HG03280 (cell line): ENCODE results near the gene APOE.
"Not testable (repeated sequence)": the region's sequence is repeated elsewhere in the genome, so short reads cannot be mapped to it uniquely, and the experiment has no call there.

Experiments
- ATAC-seq: cut with Tn5 transposase; IDR thresholded peaks from one replicate; pipeline ENCODE4 v1.9.1; 2021; ENCODE audit warnings: mild to moderate bottlenecking, moderate library complexity; ENCODE audit not compliant: unreplicated experiment

Gene APOE

DNA sequence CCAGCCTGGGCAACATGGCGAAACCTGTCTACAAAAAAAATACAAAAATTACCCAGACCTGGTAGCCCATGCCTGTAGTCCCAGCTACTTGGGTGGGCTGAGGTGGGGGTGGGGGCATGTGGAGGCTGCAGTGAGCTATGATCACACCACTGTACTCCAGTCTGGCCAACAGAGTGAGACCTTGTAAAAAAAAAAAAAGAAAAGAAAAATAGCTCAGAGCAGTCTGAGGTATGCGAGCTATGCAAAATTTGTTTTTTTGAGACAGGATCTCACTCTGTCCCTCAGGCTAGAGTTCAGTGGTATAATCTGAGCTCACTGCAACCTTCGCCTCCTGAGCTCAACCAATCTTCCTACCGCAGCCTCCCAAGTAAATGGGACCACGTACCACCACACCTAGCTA lies 21.7 kb upstream of the APOE start:
- ATAC-seq = no peak

DNA sequence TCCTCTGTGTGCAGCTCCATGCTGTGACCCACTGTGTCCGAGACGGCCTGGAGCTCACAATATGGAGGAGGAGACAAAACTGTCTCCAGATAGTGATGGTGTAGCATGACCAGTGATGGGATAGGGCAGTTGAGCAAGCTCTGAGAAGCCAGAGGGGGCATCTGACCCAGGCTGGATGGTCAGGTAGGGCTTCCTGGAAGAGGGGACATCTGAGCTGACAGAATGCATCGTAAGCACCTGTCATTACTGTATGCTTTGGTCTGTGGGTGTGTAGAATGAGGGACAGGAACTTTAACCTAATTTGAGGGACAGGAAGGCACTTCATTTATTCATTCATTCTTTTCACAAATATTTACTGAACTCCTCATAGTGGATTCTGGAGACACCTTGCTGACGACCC lies 21.0 kb upstream of the APOE start:
- no peak for ATAC-seq

DNA sequence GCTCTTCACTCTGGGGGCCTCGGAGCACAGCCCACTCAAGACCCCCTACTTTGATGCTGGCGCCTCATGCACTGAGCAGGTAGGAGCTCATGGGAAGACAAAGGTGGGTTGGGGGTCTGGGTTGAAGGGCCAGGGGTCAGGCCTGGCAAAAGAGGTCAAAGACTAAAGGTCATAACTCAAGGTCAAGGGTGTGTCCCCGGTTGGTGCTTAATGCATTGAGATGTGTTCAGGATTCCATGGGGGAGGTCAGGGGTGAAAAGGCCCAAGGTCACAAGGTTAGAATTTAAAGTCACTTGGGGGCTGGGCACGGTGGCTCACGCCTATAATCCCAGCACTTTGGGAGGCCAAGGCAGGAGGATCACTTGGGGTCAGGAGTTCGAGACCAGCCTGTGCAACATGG lies 19.5 kb upstream of the APOE start:
- ATAC-seq = no peak

DNA sequence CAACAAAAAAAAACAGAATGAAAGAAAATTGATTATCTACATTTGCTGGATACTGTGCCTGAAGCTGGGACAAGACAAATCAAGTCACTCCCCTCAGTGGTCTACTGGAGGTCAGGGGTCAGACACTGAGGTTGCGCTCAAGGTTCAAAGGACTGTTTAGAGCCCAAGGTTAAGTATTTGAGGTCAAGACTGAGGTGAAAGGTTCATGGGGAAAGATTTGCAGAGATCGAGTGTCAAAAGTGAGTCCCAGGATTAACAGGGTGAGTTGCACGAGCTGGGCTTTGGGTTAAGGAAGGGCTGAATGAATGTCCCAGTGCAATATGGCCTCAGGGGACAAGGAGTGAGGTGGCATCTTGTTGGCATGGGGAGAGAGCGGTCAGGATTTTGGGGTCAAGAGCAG lies 17.9 kb upstream of the APOE start:
- ATAC-seq = no peak

DNA sequence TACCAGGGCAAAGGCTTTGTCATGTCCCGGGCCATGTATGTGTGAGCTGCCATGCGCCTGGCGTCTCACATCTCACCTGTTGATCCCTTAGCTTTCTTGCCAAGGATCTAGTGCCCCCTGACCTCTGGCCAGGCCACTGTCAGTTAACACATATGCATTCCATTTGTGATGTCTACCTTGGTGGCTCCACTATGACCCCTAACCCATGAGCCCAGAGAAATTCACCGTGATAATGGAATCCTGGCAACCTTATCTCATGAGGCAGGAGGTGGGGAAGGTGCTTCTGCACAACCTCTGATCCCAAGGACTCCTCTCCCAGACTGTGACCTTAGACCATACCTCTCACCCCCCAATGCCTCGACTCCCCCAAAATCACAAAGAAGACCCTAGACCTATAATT lies 17.3 kb upstream of the APOE start:
- not testable (repeated sequence) for ATAC-seq

DNA sequence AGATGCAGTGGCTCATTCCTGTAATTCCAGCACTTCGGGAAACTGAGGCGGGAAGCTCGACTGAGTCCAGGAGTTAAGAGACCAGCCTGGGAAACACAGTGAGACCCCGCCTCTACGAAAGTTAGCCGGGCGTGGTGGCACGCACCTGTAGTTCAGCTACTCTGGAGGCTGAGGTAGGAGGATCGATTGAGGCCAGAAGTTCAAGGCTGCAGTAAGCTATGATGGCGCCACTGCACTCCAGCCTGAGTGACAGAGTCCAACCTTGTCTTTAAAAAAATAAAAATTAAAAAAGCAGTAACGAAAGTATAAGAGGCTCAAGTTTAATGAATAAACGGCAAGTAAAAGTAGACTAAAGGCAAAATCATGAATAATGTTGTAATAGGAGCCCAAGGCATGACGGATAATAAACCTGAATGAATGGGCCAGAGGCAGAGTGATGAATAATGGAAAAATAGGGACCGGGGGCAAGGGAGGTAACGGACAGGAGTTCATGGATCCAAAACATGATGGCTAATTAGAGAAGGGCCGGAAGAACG lies 15.7 kb upstream of the APOE start:
- no peak for ATAC-seq

DNA sequence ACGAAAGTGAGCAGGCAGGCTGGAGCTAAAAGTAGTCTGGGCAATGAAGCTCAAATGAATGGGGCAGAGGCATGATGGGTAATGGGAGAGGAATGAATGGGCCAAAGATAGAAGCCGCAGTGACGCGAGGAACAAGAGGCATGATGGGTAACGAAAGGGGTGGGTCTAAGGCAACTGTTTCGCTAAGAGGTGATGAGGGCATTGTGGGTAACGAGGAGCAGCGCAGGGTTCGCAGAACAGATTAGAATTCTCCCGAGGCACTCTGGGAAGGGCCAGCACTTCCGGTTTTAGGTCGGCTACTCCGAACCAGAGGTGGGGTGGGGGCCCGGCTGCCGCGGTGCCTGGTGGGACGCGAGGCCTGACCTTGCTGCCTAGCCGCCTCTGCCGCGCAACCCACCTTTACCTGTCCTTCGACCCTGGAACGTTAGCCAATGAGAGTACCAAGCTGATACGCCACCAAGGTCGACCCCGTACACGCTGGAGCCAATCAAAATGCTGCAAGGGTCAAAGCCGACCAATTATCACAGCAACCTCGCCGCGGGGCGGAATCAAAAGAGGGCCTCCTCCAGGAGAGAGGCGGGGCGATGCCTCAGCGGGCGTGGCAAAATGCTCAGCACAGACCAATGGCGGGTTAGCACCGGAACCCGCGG lies 15.1 kb upstream of the APOE start:
- ATAC-seq = peak; percentile 80

DNA sequence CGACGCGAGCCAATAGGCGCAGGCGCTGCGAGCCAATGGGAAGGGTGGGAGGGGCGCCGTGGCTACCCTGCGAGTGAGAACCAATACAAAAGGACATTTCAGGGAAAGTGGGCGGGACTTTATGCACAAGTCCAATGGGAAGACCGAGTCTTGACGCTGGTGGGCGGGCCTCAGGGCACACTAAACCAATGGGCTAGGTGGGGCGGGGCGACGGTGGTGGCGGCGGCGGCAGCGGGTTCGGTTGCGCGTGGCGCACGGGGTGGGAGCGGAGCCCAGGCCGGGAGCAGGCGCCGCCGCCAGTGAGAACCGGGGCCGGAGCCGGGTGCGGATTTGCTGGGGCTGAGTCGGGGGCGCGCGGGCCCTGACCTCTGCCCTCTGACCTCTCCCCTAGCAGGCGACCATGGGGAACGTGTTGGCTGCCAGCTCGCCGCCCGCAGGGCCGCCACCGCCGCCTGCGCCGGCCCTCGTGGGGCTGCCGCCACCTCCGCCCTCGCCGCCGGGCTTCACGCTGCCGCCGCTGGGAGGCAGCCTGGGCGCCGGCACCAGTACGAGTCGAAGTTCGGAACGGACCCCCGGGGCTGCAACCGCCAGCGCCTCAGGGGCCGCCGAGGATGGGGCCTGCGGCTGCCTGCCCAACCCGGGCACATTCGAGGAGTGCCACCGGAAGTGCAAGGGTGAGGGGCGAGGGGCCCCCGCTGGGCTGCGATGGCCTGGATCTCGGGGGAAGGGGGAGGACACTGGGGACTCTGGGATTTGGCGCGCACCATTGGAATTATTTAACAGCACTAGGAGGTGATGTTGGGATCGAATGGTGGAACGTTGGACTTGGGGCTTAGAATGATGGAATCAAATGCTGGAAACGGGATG lies 14.3 kb upstream of the APOE start, which contains the start of gene TOMM40:
TOMM40 (plus strand) TSS at position 239 of the 867 bp plus-strand sequence; CDS start at position 401, 162 bp downstream.
- peak; percentile 64 for ATAC-seq

DNA sequence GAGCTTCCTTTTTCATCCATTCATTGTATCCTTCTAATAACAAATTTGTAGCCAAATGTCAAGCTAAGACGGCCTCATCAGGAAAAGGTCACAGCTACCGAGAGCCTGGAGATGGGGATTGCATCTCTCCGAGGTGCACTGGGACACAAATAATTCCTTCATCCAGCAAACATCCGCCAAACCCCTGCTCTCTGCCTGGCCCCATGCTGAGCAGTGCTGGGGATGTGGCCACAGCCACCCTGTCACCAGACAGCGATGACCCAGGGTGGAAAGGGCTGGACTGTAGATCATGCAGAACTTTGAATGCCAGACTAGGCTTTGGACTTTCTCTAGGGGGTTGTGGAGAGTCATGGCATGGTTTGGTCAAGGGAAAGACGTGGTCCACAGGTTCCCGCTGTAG lies 12.7 kb upstream of the APOE start:
- no peak for ATAC-seq

DNA sequence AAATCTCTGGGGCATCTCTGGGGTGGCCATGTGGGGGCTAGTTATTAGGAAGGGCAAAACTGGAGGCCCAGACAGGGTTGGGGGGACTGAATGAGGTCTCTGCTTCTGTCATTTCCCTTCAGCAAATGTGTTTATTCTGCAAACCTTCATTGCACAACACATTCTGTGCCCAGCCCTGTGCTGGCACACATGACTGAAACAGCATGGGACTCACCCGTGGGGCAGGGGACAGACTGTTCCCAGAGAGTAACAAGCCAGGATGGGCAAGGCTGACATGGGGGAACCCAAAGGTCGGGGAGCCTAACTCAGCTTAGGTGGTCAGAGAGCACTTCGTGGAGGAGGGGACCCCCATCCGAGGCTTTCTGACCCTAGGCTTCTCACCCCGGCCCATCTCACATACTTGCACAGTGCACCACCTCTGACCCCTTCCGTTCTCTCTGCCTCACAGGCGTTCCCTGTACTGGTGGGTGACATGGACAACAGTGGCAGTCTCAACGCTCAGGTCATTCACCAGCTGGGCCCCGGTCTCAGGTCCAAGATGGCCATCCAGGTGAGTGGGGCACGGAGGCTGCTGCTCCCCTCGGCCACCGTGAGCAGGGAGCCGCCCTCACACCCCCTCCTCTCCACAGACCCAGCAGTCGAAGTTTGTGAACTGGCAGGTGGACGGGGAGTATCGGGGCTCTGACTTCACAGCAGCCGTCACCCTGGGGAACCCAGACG lies 12.1 kb upstream of the APOE start:
- no peak for ATAC-seq

DNA sequence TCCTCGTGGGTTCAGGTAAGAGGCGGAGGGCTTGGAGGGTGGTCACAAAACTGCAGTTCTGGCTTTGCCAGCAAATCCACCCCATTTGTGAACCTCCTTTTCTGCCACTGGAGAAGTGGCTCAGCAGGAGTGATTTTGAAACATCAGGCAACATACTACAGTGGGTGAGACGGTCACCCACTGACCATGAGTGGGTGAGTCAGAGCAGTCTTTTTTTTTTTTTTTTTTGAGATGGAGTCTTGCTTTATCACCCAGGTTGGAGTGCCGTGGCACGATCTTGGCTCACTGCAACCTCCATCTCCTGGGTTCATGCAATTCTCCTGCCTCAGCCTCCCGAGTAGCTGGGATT lies 11.6 kb upstream of the APOE start:
- no peak for ATAC-seq

DNA sequence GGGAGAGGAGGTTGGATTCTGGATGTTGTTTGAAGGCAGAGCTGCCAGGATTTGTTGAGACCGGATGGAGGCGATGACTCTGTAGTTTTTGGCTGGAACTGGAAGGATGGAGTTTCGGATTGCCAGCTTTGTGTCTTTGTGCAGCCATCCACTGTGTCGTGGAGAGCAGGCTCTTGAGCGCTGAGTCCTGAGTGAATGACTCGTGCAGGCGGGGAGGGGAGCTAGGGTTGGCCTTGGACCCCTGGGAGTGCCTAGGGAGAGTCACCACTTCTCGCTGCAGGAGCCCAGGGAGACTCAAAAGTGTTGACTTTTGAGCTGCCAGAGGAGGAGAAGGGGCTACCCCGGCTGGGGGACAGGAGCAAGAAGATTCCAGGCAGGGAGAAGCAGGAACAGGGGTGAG lies 10.7 kb upstream of the APOE start:
- no peak for ATAC-seq

DNA sequence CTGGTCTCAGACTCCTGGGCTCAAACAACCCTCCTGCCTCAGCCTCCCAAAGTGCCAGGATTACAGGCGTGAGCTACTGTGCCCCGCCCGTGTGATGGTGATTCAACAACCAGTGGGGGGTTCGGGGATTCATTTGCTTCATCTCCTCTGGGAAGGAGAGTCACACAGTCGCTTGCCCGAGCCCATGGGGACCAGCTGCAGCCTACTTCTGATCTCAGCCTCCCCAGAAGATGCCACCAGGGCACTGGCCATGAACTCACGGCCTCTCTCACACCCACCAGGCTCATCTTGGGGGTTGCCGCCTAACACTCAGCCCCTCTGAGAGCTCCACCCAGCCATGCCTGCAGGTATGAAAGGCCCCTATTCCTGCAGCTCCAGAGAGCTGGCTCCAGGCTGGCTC lies 7.8 kb upstream of the APOE start:
- no peak for ATAC-seq

DNA sequence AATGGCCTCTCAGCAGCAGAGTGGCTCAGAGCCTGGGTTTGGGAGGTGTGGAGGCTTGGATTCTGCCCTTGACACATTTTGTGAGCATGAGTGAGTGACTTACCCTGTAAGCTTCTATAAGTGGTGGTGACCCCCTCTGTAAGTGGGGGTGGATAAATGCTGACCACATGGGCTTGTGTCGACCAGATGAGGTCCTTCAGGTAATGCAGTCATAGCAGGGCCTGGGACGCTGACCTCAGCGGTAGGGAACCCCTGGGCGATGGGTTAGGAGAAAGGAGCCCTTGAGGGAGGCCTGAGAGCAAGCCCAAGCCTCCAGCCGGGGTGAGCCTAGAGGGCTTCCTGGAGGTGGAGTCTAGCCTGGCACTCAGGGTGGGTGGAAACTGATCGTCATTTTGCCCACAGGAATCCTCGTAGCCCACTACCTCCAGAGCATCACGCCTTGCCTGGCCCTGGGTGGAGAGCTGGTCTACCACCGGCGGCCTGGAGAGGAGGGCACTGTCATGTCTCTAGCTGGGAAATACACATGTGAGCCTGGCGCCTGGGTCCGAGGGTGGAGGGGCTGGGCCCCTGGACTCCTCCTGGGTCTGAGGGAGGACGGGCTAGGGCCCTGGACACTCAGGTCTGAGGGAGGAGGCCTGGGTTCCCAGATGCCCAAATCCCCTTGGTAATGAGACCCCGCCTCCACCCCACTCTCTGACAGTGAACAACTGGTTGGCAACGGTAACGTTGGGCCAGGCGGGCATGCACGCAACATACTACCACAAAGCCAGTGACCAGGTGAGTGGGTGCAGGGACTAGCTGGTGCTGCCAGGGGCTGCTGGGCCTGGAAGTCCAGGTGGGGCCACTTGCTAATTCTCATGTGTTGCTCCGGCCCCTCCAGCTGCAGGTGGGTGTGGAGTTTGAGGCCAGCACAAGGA lies 5.0 kb upstream of the APOE start:
- ATAC-seq = no peak

DNA sequence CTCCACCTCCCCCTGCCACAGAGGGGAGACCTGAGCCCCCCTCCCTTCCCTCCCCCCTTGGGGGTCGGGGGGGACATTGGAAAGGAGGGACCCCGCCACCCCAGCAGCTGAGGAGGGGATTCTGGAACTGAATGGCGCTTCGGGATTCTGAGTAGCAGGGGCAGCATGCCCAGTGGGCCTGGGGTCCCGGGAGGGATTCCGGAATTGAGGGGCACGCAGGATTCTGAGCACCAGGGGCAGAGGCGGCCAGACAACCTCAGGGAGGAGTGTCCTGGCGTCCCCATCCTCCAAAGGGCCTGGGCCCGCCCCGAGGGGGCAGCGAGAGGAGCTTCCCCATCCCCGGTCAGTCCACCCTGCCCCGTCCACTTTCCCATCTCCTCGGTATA lies 2.4 kb upstream of the APOE start:
- ATAC-seq = no peak

DNA sequence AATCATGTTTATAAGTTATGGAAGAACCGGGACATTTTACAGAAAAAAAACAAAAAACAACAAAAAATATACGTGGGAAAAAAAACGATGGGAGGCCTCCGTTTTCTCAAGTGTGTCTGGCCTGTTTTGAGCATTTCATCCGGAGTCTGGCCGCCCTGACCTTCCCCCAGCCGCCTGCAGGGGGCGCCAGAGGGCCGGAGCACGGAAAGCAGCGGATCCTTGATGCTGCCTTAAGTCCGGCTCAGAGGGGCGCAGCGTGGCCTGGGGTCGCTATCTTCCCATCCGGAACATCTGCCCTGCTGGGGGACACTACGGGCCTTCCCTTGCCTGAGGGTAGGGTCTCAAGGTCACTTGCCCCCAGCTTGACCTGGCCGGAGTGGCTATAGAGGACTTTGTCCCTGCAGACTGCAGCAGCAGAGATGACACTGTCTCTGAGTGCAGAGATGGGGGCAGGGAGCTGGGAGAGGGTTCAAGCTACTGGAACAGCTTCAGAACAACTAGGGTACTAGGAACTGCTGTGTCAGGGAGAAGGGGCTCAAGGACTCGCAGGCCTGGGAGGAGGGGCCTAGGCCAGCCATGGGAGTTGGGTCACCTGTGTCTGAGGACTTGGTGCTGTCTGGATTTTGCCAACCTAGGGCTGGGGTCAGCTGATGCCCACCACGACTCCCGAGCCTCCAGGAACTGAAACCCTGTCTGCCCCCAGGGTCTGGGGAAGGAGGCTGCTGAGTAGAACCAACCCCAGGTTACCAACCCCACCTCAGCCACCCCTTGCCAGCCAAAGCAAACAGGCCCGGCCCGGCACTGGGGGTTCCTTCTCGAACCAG lies 1.8 kb upstream of the APOE start:
- no peak for ATAC-seq

DNA sequence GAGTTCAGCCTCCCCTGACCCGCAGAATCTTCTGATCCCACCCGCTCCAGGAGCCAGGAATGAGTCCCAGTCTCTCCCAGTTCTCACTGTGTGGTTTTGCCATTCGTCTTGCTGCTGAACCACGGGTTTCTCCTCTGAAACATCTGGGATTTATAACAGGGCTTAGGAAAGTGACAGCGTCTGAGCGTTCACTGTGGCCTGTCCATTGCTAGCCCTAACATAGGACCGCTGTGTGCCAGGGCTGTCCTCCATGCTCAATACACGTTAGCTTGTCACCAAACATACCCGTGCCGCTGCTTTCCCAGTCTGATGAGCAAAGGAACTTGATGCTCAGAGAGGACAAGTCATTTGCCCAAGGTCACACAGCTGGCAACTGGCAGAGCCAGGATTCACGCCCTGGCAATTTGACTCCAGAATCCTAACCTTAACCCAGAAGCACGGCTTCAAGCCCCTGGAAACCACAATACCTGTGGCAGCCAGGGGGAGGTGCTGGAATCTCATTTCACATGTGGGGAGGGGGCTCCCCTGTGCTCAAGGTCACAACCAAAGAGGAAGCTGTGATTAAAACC lies 1.1 kb upstream of the APOE start:
- no peak for ATAC-seq

DNA sequence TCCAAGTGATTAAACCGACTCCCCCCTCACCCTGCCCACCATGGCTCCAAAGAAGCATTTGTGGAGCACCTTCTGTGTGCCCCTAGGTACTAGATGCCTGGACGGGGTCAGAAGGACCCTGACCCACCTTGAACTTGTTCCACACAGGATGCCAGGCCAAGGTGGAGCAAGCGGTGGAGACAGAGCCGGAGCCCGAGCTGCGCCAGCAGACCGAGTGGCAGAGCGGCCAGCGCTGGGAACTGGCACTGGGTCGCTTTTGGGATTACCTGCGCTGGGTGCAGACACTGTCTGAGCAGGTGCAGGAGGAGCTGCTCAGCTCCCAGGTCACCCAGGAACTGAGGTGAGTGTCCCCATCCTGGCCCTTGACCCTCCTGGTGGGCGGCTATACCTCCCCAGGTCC lies 2.0 kb downstream of the APOE start:
- no peak for ATAC-seq

DNA sequence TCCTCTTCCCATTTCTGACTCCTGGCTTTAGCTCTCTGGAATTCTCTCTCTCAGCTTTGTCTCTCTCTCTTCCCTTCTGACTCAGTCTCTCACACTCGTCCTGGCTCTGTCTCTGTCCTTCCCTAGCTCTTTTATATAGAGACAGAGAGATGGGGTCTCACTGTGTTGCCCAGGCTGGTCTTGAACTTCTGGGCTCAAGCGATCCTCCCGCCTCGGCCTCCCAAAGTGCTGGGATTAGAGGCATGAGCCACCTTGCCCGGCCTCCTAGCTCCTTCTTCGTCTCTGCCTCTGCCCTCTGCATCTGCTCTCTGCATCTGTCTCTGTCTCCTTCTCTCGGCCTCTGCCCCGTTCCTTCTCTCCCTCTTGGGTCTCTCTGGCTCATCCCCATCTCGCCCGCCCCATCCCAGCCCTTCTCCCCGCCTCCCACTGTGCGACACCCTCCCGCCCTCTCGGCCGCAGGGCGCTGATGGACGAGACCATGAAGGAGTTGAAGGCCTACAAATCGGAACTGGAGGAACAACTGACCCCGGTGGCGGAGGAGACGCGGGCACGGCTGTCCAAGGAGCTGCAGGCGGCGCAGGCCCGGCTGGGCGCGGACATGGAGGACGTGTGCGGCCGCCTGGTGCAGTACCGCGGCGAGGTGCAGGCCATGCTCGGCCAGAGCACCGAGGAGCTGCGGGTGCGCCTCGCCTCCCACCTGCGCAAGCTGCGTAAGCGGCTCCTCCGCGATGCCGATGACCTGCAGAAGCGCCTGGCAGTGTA lies 2.7 kb downstream of the APOE start:
- no peak for ATAC-seq
